Sigmoid colon (tissue), 7 donors: Measurements from ENCODE around the gene ROM1. TPM values are rescaled to one million over a fixed set of nuclear protein-coding genes. Genes with fewer than 3 reads are reported as not detected.

Source experiments
- DNase-seq: peaks from one replicate; pipeline ENCODE4 v3.0.0-alpha.2; 2019
- H3K27ac ChIP-seq, 4 donors: fragments of 200-600 bp; sonication (generic); one replicate each; pipeline ENCODE4 v1.5.1; 2016 to 2019; ENCODE audit warnings: mild to moderate bottlenecking in 1 of 4
- H3K27me3 ChIP-seq, 3 donors: fragments of 200-600 bp; sonication (generic); one replicate each; pipeline ENCODE4 v1.5.1; 2019; ENCODE audit warnings: mild to moderate bottlenecking in 1 of 3
- H3K36me3 ChIP-seq, 4 donors: fragments of 200-600 bp; sonication (generic); one replicate each; pipeline ENCODE4 v1.5.1; 2016 to 2019
- H3K4me1 ChIP-seq, 4 donors: fragments of 200-600 bp; sonication (generic); one replicate each; pipeline ENCODE4 v1.5.1; 2017 to 2019
- H3K4me3 ChIP-seq, 4 donors: fragments of 200-600 bp; sonication (generic); one replicate each; pipeline ENCODE4 v1.5.1; 2017 to 2019; ENCODE audit warnings: mild to moderate bottlenecking in 2 of 4, moderate library complexity in 1 of 4
- H3K9me3 ChIP-seq, 4 donors: fragments of 200-600 bp in 3 of 4; sonication (generic) in 3 of 4; one replicate each; pipeline versions ENCODE4 v1.5.1 to v1.6.1; 2013 to 2019
- EP300 ChIP-seq, 4 donors: sonication (generic); formaldehyde crosslinking; IDR thresholded peaks; one replicate each; pipeline ENCODE4 v1.6.1; 2017; ENCODE audit warnings: antibody characterized with exemption in 4 of 4
- POLR2A ChIP-seq, 2 donors: fragments of 450-650 bp; IDR thresholded peaks; one replicate each; pipeline ENCODE4 v1.6.1; 2016; ENCODE audit warnings: antibody characterized with exemption in 2 of 2, mild to moderate bottlenecking in 2 of 2, moderate library complexity in 2 of 2
- POLR2AphosphoS5 ChIP-seq, 4 donors: sonication (generic); formaldehyde crosslinking; IDR thresholded peaks; one replicate each; pipeline ENCODE4 v1.6.1; 2017; ENCODE audit warnings: antibody characterized with exemption in 4 of 4
- WGBS, 2 donors: extraction: QIAGEN DNeasy Blood & Tissue Kit; methylation state at CpG; one replicate each; pipeline ENCODE4 v1.1.7; 2013; 5-methylcytosine and 5-hydroxymethylcytosine counted together
- intact Hi-C: fragments of 100-400 bp; cut with DNase I; formaldehyde crosslinking; loops from one replicate; pipeline ENCODE4 v1.15.1; 2023
- polyA plus RNA-seq, 3 donors: library from polyadenylated mRNA; stranded (reverse); fragments of 200-250 nt; gene quantifications; one replicate each; pipeline ENCODE4 v1.2.3, GENCODE V29; 2013
- total RNA-seq, 4 donors: library from RNA; depleted of rRNA; stranded (reverse); fragments of >200 nt; gene quantifications; one replicate each; pipeline ENCODE4 v1.1.0, GENCODE V29; 2016
- TF ChIP-seq, protein P1 (sequence below), 4 experiments: fragments of 450-650 bp in 3 of 4; fragments of 200-600 bp in 1 of 4; IDR thresholded peaks; one replicate each; pipeline ENCODE4 v1.5.1; 2016 to 2019; ENCODE audit warnings: antibody characterized with exemption in 4 of 4, mild to moderate bottlenecking in 3 of 4, moderate library complexity in 2 of 4
- donor health status: healthy with polysubstance abuse.
- donor health status: Bipolar disorder and iron deficiency.
- donor health status: healthy.

ROM1 gene
- total and polyA plus RNA-seq, 7 donors = 3.0 to 14.2 (median 7.1) TPM

- TF ChIP-seq POLR2AphosphoS5 (IDR thresholded peaks at IDR 0.05) (no peak), POLR2A (IDR thresholded peaks at IDR 0.05) (no peak), EP300 (IDR thresholded peaks at IDR 0.05) (no peak)
- TF ChIP-seq, protein P1, sequence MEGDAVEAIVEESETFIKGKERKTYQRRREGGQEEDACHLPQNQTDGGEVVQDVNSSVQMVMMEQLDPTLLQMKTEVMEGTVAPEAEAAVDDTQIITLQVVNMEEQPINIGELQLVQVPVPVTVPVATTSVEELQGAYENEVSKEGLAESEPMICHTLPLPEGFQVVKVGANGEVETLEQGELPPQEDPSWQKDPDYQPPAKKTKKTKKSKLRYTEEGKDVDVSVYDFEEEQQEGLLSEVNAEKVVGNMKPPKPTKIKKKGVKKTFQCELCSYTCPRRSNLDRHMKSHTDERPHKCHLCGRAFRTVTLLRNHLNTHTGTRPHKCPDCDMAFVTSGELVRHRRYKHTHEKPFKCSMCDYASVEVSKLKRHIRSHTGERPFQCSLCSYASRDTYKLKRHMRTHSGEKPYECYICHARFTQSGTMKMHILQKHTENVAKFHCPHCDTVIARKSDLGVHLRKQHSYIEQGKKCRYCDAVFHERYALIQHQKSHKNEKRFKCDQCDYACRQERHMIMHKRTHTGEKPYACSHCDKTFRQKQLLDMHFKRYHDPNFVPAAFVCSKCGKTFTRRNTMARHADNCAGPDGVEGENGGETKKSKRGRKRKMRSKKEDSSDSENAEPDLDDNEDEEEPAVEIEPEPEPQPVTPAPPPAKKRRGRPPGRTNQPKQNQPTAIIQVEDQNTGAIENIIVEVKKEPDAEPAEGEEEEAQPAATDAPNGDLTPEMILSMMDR (IDR thresholded peaks at IDR 0.05) = no peak
- no peaks in the 10 kb centered on the region for H3K9me3 ChIP-seq
- H3K36me3 ChIP-seq = peaks cover 2 to 50% (median 7%) of the 10 kb centered on the region in 4 donors
- H3K27ac ChIP-seq = peak overlapping the region; percentile 94 to 99 (median 97)
- intact Hi-C loops = loop anchor here (5.0 kb wide), 1 partner anchor 51 kb away; no protein-coding TSS in a partner anchor
- H3K27me3 ChIP-seq = no peaks in the 10 kb centered on the region
- 67 to 80% methylated on average over 13 of the region's 13 CpGs for WGBS, 2 donors
- no peak for DNase-seq
- peaks cover 0 to 43% (median 39%) of the 10 kb centered on the region in 4 donors for H3K4me1 ChIP-seq
- H3K4me3 ChIP-seq = peak overlapping the region; percentile 89 to 99 (median 94)
Measured at GRCh38 chr11:62603072-62603408, 10.0 kb upstream of the ROM1 start.

- Histone ChIP-seq H3K27me3 (no peaks in the 10 kb centered on the region), H3K4me1 (peaks cover 0 to 37% (median 33%) of the 10 kb centered on the region in 4 donors), H3K4me3 (no peak overlapping the region), H3K36me3 (peaks cover 0 to 51% (median 5%) of the 10 kb centered on the region in 4 donors), H3K27ac (peak overlapping the region in 2 of 4 donors; percentile 96 to 98), H3K9me3 (no peaks in the 10 kb centered on the region)
- no peak for DNase-seq
- intact Hi-C loops = loop anchor here (5.0 kb wide), 1 partner anchor 52 kb away; no protein-coding TSS in a partner anchor
- no peak for TF ChIP-seq POLR2A (IDR thresholded peaks at IDR 0.05)
- no peak for TF ChIP-seq POLR2AphosphoS5 (IDR thresholded peaks at IDR 0.05)
- TF ChIP-seq, protein P1 (IDR thresholded peaks at IDR 0.05) = no peak
- TF ChIP-seq EP300 (IDR thresholded peaks at IDR 0.05) = no peak
- 92 to 93% methylated on average over 8 of the region's 8 CpGs for WGBS, 2 donors
Measured at GRCh38 chr11:62603776-62604299, 9.2 kb upstream of the ROM1 start.

DNA sequence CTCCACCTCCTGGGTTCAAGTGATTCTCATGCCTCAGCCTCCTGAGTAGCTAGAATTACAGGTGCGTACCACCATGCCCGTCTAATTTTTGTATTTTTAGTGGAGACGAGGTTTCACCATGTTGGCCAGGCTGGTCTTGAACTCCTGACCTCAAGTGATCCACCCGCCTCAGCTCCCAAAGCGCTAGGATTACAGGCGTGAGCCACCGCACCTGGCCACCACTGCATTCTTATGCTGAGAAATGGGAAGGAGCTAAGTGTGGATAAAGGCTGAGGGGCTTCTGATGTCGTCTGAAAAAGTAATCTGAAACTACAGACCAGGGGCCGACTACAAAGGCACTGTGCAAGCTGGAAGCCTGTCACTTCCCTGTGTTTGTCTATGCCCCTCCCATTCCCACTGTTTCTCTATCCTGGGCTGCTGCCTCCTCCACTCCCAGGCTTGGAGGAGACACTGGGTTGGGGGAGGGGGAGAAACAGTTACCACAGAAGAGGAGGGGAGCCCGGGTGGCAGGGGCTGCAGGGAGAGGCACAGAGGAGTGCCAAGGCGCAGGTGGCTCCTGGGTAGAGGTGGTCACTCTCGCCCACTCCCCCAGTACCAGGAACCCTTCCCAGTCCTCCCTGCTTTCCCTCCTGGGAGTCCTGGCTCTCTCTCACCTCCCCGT lies 8.5 kb upstream of the ROM1 start:
- Histone ChIP-seq H3K27me3 (no peaks in the 10 kb centered on the region), H3K9me3 (no peaks in the 10 kb centered on the region), H3K27ac (no peak overlapping the region), H3K36me3 (peaks cover 0 to 59% (median 5%) of the 10 kb centered on the region in 4 donors), H3K4me3 (no peak overlapping the region), H3K4me1 (peaks cover 0 to 29% (median 26%) of the 10 kb centered on the region in 4 donors)
- no peak for TF ChIP-seq POLR2A (IDR thresholded peaks at IDR 0.05)
- no peak for TF ChIP-seq EP300 (IDR thresholded peaks at IDR 0.05)
- TF ChIP-seq, protein P1 (IDR thresholded peaks at IDR 0.05) = no peak
- TF ChIP-seq POLR2AphosphoS5 (IDR thresholded peaks at IDR 0.05) = no peak
- intact Hi-C loops = loop anchor here (5.0 kb wide), 1 partner anchor 52 kb away; no protein-coding TSS in a partner anchor
- no peak for DNase-seq
- 51 to 82% methylated on average over 13 of the region's 13 CpGs for WGBS, 2 donors

- no peak for DNase-seq
- Histone ChIP-seq H3K27me3 (no peaks in the 10 kb centered on the region), H3K36me3 (peaks cover 0 to 66% (median 5%) of the 10 kb centered on the region in 4 donors), H3K4me1 (peaks cover 0 to 27% (median 19%) of the 10 kb centered on the region in 4 donors), H3K9me3 (no peaks in the 10 kb centered on the region), H3K27ac (no peak overlapping the region), H3K4me3 (no peak overlapping the region)
- intact Hi-C loops = no loop called here
- no peak for TF ChIP-seq EP300 (IDR thresholded peaks at IDR 0.05)
- no peak for TF ChIP-seq POLR2AphosphoS5 (IDR thresholded peaks at IDR 0.05)
- WGBS, 2 donors = 84 to 90% methylated on average over 6 of the region's 6 CpGs
Measured at GRCh38 chr11:62605467-62605866, 7.6 kb upstream of the ROM1 start.

DNA sequence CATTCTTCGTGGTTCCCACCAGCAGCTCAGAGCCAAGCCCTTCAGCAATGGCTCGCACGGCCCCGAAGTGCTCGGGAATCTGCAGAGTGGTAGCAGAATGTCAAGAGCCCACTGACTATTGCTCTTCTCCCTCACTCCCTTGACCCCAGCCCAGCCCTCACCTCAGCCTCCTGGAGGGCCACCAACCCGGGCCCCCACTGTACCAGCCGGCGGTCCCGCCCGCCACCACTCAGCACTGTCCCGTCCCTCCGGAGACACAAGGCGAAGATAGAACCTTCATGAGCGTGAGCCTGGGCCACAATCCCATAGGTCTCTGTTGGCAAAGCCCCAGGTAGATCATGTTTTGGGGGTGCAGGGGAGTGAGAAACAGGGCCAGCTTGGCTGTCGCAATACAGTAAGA lies 7.2 kb upstream of the ROM1 start:
- intact Hi-C loops = no loop called here
- peaks cover 0 to 68% (median 5%) of the 10 kb centered on the region in 4 donors for H3K36me3 ChIP-seq
- DNase-seq = no peak
- H3K27me3 ChIP-seq = no peaks in the 10 kb centered on the region
- 96% methylated on average over 15 of the region's 15 CpGs for WGBS, 2 donors
- H3K27ac ChIP-seq = no peak overlapping the region
- H3K4me1 ChIP-seq = peaks cover 0 to 28% (median 18%) of the 10 kb centered on the region in 4 donors
- no peak overlapping the region for H3K4me3 ChIP-seq
- H3K9me3 ChIP-seq = no peaks in the 10 kb centered on the region
- no peak for TF ChIP-seq EP300 (IDR thresholded peaks at IDR 0.05)
- TF ChIP-seq, protein P1 (IDR thresholded peaks at IDR 0.05) = no peak
- TF ChIP-seq POLR2A (IDR thresholded peaks at IDR 0.05) = no peak
- TF ChIP-seq POLR2AphosphoS5 (IDR thresholded peaks at IDR 0.05) = no peak
